HG03432 (cell line): ENCODE data around the gene ATCAY.
"Not testable (repeated sequence)": the region's sequence is repeated elsewhere in the genome, so short reads cannot be mapped to it uniquely, and the experiment has no call there.

Source experiments
- ATAC-seq: cut with Tn5 transposase; IDR thresholded peaks from one replicate; pipeline ENCODE4 v1.9.1; 2021; ENCODE audit warnings: mild to moderate bottlenecking, moderate library complexity; ENCODE audit not compliant: unreplicated experiment

Gene ATCAY

GRCh38 chr19:3899531-3900294 is 19.2 kb downstream of the ATCAY start:
- no peak for ATAC-seq

- no peak for ATAC-seq
These were observed 22.0 kb downstream of the ATCAY start for GRCh38 chr19:3902317-3902973.

GRCh38 chr19:3904233-3904632 is 23.7 kb downstream of the ATCAY start:
- ATAC-seq: no peak

DNA sequence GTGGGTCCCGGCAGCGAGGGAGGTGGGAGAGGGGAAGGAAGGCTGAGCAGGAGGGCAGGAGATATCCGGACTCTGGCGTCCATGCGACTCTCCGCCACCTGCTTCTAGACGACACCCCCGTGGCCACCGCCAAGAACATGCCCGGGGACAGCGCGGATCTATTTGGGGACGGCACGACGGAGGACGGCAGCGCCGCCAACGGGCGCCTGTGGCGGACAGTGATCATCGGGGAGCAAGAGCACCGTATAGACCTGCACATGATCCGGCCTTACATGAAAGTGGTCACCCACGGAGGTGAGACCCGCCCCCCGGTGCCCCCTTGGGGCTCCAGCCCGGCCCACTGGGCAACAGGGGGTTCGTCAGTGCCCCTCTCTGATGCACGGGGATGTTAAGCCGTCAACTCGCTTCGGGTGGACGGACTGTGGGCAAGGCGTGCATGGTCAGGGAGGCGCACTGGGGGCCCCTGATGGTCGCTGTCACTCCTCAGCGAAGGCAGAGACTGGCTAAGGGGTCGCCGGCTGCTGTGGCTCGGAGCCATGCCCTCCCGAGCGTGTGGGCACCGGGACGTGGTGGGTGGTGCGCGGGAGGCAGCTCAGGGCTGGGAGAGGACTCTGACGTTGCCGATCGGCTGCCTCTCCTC is 27.3 kb downstream of the ATCAY start:
- ATAC-seq: no peak

DNA sequence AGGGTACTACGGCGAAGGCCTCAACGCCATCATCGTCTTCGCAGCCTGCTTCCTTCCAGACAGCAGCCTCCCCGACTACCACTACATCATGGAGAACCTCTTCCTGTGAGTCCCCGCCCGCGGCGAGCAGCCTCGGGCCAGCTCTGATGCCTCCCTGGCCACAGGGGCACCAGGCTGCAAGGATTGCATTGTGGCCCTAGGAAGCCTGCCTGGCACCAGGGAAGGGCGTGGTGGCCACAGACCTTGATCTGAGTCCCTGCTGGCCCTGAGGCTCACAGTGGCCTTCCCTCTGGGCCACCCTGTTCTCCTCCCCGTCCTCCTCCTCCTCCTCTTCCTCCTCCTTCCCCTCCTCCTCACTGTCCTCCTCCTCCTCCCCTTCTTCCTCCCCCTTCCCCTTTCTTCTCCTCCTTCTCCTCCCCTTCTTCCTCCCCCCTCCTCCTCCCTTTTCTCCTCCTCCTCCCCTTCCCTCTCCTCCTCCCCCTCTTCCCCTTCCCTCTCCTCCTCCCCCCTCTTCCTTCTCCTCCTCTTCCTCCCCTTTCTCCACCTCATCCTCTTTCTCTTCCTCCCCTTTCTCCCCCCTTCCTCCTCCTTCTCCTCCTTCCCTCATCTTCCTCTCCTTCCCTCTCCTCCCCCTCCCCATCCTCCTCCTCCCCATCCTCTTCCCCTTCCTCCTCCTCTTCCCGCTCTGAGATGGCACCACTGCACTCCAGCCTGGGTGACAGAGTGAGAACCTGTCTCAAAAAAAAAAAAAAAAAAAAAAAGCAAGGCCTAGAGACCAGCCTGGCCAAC is 28.0 kb downstream of the ATCAY start:
- ATAC-seq: no peak

GRCh38 chr19:3910105-3910504 is 29.6 kb downstream of the ATCAY start:
- no peak for ATAC-seq

DNA sequence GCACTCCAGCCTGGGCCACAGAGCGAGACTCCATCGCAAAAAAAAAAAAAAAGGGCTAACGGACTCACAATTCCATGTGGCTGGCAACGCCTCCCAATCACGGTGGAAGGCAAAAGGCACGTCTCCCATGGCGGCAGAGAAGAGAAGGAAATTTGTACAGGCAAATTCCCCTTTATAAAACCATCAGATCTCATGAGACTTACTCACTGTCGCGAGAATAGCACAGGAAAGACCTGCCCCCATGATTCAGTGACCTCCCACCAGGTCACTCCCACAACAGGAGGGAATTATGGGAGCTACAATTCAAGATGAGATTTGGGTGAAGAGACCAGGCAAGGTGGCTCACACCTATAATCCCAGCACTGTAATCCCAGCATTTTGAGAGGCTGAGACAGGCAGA is 33.7 kb downstream of the ATCAY start:
- ATAC-seq: no peak

- no peak for ATAC-seq
These were observed 35.5 kb downstream of the ATCAY start for GRCh38 chr19:3916033-3916432.

- no peak for ATAC-seq
These were observed 39.3 kb downstream of the ATCAY start for GRCh38 chr19:3919793-3920192.

GRCh38 chr19:3923096-3923758 is 42.7 kb downstream of the ATCAY start:
- no peak for ATAC-seq

- ATAC-seq: no peak
These were observed 43.4 kb downstream of the ATCAY start for GRCh38 chr19:3923912-3924311.

- no peak for ATAC-seq
These were observed 50.6 kb downstream of the ATCAY start for GRCh38 chr19:3931041-3931440.

DNA sequence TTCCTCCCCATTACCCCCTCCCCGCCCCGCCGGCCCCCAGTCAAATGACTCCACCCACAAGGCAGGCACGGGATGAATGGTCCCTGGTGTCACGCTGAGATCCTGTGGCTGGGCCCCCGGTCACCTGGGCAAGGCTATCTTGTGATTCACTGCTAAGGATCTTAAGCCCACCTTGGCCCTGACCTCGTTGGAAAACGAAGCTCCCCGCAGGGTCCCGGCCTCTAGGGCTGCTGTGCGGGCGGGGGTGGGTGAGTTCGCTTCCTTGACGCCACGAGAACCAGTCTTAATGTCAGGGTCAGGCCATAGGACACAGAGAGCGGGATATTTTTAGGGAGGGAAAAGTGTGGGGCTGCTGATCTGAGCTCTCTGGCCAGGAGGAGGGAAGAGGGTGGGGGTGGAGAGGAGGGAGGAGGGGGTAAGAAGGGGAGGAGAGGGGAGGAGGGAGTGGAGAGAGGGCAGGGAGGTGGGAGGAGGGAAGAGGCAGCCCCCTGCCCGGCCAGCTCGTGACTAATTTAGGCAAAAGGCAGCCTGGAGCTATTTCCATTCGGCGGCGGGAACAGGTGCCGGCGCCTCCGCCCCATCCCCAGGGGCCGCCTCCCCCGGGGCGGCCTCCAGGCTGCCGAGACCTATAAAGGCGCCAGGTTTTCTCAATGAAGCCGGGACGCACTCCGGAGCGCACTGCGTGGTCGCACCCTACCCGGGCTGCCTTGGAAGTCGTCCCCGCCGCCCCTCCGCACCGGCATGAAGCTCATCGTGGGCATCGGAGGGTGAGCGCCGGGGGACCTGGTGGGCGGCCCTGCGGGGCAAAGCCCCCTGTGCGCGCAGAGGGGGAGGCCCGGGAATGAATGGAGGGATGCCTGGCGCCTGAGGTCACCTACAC is 52.7 kb downstream of the ATCAY start, which contains the start of gene NMRK2:
Gene NMRK2, plus strand, starts transcription at position 139 of the 880 bp plus-strand sequence. Its CDS starts 603 bp downstream, at position 742.
- no peak for ATAC-seq

DNA sequence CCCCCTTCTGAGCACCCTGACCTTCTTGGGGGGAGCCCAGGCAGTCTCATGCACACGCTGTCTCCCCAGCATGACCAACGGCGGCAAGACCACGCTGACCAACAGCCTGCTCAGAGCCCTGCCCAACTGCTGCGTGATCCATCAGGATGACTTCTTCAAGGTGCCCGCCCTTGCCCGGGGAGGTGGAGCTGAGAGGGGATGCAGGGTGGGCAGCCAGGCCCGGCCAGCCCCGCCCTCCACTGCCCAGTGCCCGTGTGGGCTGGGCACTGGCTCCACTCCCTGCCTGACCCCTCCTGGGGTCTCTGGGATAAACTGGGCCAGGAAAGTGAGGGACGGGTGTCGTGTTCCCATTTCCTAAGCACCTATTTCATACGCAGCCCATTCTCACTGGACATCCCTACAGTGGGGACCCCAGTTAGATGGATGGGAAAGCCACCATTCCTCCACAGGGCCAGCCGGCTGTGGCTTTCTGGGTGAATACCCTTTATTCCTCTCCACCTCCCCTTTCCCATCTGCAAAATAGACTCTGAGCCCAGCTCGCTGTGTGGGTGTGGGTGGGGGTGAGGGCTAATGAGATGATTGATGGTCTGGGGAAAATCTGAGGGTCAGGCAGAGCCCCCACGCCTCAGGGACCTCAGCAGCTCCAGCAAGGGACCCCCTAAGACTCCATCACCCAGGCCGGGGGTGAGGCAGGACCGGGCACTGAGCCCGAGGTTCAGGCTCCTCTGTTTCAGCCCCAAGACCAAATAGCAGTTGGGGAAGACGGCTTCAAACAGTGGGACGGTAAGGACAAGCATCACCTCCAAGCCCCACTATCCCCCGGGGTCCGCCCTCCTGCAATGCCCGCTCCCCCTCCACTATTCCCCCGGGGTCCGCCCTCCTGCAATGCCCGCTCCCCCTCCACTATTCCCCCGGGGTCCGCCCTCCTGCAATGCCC is 56.3 kb downstream of the ATCAY start:
- ATAC-seq: no peak

- not testable (repeated sequence) for ATAC-seq
These were observed 57.9 kb downstream of the ATCAY start for GRCh38 chr19:3938300-3938950.

DNA sequence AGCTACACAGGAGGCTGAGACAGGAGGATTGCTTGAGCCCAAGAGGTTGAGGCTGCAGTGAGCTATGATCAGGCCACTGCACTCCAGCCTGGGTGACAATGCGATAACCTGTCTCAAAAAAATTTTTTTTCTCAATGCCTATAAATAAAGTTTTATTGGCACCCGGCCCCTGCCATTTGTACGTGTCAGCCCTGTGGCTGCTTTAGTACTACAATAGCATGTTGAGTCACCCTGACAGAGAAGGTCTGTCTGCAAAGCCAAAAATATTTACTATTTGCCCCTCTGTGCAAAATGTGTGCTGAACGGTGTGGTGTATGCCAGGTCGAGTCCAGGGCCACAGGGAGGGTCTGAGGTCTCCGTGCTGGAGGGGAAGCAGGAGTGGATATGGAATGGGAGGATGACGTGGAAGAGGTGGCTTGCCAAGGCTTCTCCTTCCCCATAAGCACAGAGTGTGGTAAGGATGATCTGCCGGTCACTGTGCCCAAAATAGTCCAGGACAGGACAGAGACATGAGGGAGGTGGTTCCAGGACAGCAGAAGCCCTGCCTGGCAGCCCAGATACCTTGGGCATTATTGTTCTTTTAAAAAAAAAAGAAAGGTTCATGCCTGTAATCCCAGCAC is 62.4 kb downstream of the ATCAY start:
- ATAC-seq: no peak

- ATAC-seq: no peak
These were observed 63.7 kb downstream of the ATCAY start for GRCh38 chr19:3944018-3944721.
